HG03520 (cell line): ENCODE data around the gene CD55.
"Not testable (repeated sequence)": the region's sequence is repeated elsewhere in the genome, so short reads cannot be mapped to it uniquely, and the experiment has no call there.

Experiments
- ATAC-seq: cut with Tn5 transposase; IDR thresholded peaks from one replicate; pipeline ENCODE4 v1.9.1; 2021; ENCODE audit warnings: mild to moderate bottlenecking, moderate library complexity; ENCODE audit not compliant: unreplicated experiment

The CD55 gene

DNA sequence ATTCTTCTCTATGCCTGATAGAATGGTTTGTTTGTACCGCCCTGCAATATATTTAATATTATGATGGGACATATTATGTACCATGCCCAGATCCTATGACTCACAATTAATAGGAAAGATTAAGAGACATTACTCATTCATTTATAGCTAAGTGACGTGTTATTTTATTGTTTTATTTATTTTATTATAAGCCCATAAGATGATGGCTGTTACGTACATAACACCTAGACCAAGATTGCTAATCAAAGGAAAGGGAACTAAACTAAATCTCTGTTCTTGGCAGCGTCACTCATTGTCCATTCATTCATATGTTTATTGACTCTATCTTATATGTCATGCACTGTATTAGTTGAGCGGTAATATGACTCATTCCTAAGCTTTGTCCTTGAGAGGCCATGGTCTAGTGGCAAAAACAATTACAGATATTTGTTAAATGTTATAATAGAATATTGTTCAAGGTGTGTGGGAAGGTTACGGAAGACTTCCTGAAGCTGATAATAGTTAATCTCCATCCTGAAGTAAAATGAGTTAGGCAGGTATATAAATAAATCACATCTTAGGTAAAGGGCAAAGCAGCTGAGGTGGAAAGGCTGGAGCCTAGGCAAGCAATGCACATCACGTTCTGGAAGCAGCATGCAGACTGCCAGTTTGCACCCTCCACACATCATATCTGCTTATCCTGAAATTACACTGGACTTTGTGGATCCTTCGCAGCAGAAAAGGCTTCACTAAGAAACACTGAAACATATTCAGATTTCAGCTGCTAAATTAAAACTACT, 16.6 kb upstream of the CD55 start:
- no peak for ATAC-seq

DNA sequence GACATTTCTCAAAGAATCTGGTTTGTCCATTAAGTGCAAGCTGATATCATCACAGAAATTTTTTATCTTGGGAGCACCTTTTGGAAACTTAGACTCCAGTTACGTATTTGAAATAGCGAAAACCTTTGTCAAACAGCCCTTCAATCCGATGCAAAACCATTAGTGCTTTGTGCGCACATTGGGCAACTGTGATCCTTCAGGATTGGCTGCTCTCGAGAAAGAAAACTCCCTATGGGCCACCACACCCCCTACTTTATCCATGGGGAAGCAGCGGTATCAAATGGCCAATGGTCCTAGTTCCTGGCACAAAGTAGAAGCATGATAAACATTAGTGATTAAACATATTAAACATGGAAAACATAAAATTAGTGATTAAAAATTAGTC, 16.0 kb upstream of the CD55 start:
- no peak for ATAC-seq

DNA sequence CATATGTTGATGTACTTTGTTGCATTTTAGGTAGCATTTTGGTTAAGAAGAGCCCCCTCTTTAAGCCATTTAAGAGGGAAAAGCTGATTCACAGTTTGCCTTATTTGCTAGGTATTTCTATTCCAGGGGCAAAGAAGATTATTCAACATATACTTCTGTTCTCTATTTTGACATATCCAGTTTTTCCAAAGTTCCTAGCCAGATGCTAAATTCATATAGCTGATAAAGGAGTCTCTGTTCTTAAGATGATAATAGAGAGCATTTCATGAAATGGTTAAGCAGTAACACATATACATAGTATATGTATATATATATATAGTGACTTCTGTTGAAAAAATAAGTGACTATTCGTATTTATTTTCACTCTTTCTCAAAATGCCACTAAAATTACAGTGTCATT, 15.5 kb upstream of the CD55 start:
- ATAC-seq, result no peak

DNA sequence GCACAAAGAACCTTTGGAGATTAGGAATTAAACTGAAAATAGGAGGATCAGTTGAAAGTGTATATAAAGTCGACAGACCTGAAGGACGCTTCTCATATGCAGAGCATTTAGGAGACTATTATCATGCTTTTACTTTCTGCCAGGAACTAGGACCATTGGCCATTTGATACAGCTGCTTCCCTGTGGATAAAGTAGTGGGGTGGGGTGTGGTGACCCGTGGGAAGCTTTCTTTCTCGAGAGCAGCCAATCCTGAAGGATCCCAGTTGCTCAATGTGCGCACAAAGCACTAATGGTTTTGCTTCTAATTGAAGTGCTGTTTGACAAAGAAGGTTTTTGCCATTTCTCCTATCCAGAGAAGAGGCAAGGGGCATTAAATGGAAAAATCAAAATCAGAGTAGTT, 14.9 kb upstream of the CD55 start:
- ATAC-seq, result no peak

DNA sequence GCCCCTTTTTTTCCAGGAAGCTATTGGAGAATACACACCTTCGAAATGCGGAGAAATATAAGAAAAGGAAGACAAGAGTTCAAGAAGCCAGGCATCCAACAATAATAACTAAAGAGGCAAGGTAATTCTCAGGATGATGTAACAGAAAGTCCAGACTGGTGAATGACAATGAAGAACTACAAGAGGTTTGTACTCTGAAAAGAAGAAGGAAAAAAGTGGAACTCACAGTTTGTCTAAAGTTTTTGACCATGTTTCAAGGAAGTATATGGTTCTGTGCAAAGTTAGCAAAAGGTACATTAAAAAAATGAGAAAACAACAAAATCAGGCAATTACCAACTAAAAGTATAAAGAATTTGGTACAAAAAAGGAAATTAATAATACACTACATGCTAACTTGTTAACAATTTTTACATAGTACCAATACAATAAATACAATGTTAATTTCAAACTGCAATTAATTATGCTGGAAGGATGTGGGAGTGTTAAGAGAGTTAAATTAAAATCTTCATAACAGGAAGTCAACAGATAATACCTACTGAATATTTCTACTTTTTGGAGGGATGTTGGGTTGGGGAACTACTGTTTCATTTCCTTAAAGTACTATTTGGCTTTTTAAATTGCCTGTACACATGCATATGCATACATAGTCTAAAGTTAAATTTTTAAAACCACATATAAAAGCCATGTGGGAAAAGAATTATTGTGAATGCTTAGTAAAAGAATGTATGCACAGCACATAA, 12.9 kb upstream of the CD55 start:
- ATAC-seq, result no peak

DNA sequence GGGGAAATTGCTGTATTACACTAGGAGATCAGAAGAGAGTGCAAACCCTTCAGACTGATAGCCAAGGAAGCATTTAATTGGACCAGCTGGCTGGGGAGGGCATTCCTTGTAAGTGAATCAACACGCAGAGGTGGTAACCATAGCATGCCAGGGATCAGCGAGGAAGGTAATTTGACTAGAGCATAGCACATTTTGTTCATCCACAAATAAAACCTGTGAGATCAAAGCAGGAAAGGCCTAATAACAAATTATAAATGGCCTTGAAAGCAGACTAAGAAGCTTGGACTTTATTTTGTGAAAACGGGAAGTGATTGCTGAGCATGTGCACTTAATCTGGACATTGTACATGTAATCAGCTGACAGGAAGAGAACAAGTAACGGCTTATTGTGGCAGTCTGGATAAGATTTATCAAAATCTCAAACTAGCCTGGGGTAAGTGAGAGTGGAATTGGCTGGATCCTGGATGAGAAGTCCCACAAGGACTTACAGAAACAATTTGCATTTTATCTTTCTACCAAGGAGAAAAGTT, 11.7 kb upstream of the CD55 start:
- ATAC-seq, result no peak

DNA sequence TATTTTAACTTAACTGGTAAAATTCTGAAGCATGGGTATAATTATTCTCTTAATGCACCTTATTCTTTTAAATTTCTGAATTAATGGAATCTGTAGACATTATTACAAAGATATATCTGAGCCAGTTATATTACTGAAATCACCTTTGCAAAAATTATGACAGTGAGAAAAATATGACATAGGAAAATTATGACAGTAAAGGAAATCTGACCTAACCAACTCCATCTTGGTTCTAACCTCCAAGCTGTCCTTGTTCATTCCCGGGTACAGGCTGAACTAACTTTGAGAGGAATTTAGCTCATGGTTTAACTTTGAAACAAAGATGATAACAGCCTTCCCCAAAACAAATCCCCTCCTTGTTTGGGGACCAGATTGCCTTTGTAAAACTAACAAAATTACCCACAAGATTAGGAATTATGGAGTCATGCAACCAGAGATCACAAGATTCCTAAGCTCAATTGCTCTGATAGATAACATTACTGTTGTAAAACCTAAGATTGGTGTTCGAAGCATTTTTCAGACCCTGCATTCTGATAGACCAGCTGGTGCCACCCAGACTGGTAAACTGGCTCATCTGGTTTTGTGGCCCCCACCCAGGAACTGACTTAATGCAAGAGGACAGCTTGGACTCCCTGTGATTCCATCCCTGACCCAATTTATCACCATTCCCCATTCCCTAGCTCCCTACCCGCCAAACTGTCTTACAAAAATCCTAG, 9.4 kb upstream of the CD55 start:
- no peak for ATAC-seq

DNA sequence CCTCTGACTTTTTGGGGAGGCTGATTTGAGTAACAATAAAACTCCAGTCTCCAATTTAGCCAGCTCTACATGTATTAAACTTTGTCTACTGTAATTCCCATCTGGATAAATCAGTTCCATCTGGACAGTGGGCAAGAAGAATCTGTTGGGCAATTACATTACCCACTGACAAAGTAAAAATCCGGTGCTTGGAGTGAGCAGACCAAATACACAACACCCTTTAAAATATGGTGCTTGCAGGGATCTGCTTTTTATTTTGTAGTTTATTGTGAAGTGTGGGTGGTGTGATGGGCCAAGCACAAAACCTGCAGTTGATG, 8.9 kb upstream of the CD55 start:
- no peak for ATAC-seq

DNA sequence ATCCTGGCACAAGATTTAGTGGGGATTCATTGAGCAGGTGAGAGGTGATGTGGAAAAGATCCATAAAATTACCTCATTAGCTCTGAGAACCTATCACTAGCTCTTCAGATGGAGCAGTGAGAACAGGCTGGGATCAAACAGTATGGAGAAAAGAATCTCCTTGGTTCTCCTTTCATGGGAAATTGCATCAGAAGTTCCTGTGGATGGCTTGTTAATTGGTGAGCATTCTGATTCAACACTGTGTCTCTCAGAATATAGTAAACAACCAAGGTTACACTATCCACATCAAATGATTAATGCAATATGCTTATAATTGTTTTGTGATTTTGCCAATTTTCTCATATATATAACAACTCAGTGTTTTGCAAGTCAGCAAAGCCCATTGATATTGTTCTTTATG, 8.3 kb upstream of the CD55 start:
- no peak for ATAC-seq

DNA sequence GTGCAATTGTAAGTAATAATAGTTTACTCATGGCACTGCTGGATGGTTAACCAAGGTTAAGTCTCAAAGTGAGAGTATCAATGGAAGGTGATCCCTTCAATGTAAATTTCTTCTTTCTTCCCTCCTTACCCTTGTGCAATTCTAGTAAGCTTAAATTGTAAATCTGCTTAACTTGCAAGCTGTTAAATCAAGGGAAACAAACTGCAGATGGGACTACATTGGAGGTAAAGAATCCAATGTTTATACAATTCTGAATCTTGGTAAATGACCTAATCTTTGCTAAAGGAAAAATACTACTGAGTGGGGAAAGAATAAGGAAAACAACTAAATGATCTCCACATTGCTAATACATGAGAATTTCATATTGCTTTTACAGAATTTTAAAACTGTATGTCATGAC, 6.7 kb upstream of the CD55 start:
- ATAC-seq, result no peak

DNA sequence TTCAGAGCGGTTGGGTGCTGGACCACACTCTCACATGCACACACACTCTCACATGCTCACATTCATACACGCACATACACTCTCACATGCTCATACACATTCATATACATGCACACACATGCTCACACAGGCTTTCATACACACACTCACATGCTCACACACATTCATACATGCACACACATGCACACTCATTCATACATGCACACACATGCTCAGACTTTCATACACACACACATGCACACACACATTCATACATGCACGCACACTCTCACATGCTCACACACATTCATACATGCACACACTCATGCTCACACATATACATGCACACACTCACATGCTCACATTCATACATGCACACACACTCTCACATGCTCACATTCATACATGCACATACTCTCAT, 6.0 kb upstream of the CD55 start:
- no peak for ATAC-seq

DNA sequence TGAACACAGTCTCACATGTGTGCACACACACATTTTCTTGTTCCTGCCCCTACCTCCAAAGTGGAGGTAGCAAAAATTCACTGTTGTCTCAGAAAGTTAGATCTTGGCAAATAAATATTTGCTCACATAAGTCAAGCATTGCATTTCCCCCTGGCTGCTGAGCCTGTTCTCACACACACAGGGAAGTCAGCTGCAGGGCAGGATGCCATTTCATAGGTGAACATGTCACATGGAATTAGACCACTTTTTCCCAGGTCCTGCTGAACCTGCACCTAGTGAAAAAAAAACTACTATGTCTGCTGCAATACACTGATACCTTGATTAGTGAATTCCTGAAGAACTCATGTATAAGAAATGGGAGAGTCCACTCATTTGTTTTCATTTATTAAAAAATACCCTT, 5.3 kb upstream of the CD55 start:
- no peak for ATAC-seq

DNA sequence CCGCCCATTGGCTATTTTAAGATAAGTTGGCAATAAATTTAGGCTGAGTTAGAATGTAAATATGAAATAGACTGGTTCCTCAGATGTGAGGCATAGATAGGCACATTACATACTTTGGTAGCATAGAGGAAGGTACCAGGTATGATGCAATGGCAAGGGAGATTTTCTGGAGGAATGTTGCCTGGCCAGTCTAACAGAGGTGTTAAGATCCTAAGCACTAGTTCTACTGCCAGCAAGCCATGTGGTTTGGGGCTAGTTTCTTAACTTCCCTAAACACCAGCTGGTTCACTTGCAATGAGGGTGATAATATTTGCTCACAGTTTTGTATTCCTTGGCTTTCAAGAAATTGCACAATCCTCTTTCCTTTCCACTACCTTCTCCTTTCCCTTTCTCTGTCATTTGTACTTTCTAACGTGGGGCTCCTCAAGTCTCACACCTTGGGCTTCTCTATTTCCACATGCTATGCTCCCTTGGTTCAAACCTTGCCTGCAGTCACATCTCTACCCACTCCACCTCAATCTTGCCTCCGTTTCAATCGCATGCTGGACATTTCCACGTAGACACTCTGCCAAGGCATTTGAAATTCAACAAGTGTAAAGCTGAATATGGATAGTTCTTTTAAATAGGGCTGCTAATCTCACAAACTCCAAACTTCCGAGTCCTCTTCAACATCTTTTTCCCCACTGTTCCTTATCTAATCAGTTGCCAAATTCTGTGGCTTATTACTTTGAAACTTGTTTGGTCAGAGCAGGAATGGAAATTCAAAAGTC, 4.7 kb upstream of the CD55 start:
- ATAC-seq, result no peak

DNA sequence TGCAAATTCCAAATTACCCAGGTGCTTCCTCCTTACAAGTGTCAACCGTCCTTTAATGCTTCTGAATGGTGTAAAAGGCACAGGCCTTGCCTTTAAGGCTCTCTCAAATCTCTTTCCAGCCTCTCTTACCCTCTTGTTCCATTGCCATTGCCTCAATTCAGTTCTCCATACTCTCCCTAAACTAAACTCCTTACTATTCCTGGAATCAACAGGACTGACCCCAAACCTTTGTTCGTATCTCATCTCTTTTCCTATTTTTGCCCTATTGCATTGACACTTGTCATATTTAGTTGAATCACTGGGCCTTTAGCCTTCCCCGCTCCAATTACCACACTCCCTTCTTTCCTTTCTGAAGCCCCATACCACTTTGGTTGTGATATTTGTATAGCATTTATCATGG, 3.9 kb upstream of the CD55 start:
- no peak for ATAC-seq

DNA sequence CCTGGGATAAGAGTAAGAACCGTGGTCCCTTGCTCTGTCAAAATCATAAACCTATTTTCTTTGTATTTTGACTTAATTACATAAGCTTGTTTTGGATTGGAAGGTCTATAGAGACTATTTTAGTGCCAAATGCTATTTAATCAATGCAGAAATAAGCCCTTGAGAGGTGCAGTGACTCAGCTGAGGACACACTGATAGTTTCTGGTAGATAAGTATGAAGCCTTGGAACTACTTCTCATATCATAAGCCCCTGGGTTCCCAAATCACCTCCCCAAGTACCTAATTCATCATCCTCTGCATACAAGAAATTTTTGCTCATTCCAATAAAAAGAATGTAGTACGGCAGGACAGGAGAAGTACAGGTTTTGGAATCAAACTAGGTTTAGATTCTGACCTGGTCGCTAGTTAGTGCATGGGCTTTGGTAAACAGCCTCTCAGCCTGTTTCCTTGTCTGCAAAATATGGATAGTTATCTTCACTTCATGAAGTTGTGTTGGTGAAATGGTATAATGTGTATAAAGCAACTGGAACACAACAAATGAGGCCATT, 3.3 kb upstream of the CD55 start:
- ATAC-seq, result no peak

DNA sequence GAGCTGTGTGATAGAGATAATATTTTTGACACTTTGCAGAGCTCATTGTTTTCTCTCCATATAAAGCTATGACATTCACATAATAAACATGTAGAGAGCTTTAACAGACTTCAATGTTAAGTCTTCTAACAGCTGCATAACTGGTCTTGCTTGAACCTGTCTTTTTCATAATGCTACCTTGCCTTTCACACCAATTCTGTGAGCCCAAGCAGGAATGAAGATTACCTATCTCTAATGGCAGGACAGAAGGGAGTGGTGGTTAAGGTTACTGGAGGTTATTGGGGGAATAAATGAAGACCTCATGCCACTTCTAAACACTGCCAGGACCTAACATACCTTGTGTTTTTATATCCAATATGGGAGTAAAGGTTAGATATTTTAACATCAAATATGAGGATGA, 2.3 kb upstream of the CD55 start:
- no peak for ATAC-seq

DNA sequence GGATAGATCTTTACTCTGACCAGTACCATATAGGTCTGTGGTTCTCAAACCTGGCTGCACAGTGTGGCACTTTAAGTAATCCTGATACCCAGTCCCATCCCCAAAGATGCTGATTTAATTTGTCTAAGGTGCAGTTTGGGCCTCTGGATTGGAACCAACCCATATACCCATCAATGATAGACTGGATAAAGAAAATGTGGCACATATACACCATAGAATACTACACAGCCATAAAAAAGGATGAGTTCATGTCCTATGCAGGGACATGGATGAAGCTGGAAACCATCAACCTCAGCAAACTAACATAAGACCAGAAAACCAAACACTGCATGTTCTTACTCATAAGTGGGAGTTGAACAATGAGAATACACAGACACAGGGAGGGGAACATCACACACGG, 1.4 kb upstream of the CD55 start:
- not testable (repeated sequence) for ATAC-seq

DNA sequence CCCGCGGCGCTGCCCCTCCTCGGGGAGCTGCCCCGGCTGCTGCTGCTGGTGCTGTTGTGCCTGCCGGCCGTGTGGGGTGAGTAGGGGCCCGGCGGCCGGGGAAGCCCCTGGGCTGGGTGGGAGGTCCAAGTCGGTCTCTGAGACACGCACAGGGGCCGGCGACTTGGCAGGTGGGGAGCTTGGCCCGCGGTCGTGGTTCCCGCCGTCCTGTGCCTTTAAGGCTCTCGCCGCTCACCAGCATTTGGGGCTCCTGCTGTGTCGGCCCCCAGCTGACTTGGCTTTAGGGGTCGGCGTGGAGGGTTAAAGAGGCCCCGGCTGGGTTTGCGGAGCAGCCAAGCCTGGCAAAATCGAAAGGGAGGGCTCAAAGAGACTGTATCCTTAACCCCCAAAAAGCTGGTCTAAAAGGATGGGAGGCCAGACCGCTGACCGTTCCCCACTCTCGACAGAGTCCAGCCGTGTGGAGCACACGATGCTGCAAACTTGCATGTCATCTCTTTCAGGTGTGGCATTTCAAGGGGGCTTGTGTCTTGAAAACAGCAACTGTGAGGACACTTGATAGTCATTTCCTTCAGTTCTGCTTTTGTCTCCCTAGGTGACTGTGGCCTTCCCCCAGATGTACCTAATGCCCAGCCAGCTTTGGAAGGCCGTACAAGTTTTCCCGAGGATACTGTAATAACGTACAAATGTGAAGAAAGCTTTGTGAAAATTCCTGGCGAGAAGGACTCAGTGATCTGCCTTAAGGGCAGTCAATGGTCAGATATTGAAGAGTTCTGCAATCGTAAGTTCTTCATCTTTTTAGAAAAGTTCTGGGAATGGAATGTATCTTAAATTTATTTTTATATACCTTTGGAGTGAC, 540 bp downstream of the CD55 start:
- ATAC-seq, result peak; percentile 30

DNA sequence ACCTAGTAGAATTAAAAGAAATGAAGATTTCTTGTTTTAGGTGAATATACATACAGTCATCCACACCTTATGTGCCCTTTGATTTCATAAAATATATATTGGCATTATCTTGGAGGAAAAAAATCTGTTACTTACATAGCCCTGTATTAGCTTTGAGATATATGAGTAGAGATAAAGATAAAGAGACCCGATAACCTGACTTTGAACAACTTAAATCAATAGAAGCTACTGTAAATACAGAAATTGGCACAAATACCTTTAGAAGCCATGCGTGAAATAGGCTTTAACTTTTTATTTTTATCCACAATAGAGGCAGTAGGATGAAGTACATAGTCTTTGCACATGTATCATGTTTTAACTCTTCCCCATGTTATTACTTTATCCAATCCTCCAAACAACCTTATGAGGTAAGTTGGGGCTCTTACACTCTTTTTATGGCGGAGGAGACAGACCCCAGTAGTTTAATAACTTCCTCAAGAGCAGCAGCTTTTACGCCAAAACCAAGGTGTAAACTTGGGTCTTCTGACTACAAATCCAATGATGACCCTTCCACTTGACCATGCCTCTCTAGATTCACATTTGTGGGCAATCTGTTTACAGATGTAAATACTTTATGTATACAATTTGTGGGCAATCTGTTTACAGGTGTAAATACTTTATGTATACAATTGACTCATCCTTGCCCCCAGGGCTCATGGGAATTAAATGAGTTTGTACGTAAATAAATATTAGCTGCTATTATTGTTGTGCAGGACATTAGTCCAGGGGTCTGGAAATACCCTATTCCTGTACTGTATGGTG, 2.1 kb downstream of the CD55 start:
- ATAC-seq, result no peak
